B cell (primary cell): ENCODE data around the gene RIT1.

ENCODE experiments used
- EZH2 ChIP-seq: IDR thresholded peaks from 2 replicates; pipeline ENCODE4 v1.6.1; 2012; ENCODE audit warnings: borderline replicate concordance, low read depth, mild to moderate bottlenecking, moderate library complexity, low read length; ENCODE audit not compliant: insufficient read depth, poor library complexity, severe bottlenecking
- TF ChIP-seq, protein P1 (sequence below): fragments of 200-600 bp; IDR thresholded peaks from one replicate; pipeline ENCODE4 v1.8.0; 2022; ENCODE audit warnings: antibody characterized with exemption, mild to moderate bottlenecking

DNA sequence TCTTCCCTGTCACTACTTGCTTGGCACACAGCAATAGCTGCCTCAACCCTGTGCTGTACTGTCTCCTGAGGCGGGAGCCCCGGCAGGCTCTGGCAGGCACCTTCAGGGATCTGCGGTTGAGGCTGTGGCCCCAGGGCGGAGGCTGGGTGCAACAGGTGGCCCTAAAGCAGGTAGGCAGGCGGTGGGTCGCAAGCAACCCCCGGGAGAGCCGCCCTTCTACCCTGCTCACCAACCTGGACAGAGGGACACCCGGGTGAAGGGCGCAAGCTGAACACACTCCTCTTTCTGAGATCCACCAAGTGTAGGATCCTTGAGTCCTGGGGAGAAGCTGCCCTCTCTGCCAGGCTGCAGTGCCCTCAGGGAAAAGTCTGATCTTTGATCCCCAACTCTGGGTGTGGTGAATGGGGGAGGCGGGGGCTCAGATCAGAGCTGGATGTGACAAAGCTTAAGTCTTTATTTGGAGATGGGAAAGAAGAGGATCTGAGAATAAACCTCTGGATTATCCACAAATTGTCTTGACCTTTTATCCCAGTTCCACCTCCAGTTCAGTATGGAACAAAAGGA, 31.5 kb upstream of the RIT1 start:
- TF ChIP-seq, protein P1, sequence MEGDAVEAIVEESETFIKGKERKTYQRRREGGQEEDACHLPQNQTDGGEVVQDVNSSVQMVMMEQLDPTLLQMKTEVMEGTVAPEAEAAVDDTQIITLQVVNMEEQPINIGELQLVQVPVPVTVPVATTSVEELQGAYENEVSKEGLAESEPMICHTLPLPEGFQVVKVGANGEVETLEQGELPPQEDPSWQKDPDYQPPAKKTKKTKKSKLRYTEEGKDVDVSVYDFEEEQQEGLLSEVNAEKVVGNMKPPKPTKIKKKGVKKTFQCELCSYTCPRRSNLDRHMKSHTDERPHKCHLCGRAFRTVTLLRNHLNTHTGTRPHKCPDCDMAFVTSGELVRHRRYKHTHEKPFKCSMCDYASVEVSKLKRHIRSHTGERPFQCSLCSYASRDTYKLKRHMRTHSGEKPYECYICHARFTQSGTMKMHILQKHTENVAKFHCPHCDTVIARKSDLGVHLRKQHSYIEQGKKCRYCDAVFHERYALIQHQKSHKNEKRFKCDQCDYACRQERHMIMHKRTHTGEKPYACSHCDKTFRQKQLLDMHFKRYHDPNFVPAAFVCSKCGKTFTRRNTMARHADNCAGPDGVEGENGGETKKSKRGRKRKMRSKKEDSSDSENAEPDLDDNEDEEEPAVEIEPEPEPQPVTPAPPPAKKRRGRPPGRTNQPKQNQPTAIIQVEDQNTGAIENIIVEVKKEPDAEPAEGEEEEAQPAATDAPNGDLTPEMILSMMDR = no peak
- TF ChIP-seq EZH2 = no peak
